Measurements from ENCODE around the gene ZNF148.
"Not testable (repeated sequence)": the region's sequence is repeated elsewhere in the genome, so short reads cannot be mapped to it uniquely, and the experiment has no call there.

ZNF148 gene

GRCh38 chr3:125351152-125351551 lies 24.0 kb downstream of the ZNF148 start:
- no peak overlapping the region for H3K4me3 Mint-ChIP-seq
- H3K4me1 Mint-ChIP-seq: peaks cover 6% of the 10 kb centered on the region
- peaks cover 69% of the 10 kb centered on the region for H3K9me3 Mint-ChIP-seq
- H3K27ac Mint-ChIP-seq: peak overlapping the region; percentile 1
- no peak for DNase-seq
- peaks cover 80% of the 10 kb centered on the region for H3K36me3 Mint-ChIP-seq (ENCODE audit: low read depth)
- H3K27me3 Mint-ChIP-seq (ENCODE audit: low read depth, poor library complexity): peaks cover 3% of the 10 kb centered on the region
- no peak for TF ChIP-seq CTCF (IDR thresholded peaks at IDR 0.05)

GRCh38 chr3:125350597-125350996 lies 24.5 kb downstream of the ZNF148 start:
- Mint-ChIP-seq H3K4me1 (peaks cover under 1% of the 10 kb centered on the region), H3K27me3 (ENCODE audit: low read depth, poor library complexity) (peaks cover 3% of the 10 kb centered on the region), H3K4me3 (no peak overlapping the region), H3K9me3 (peaks cover 74% of the 10 kb centered on the region), H3K27ac (peak overlapping the region; percentile 1), H3K36me3 (ENCODE audit: low read depth) (peaks cover 85% of the 10 kb centered on the region)
- TF ChIP-seq CTCF (IDR thresholded peaks at IDR 0.05): no peak
- no peak for DNase-seq

GRCh38 chr3:125349556-125350165 lies 25.5 kb downstream of the ZNF148 start:
- Mint-ChIP-seq H3K4me3 (no peak overlapping the region), H3K4me1 (no peaks in the 10 kb centered on the region), H3K9me3 (peaks cover 80% of the 10 kb centered on the region), H3K36me3 (ENCODE audit: low read depth) (peaks cover 87% of the 10 kb centered on the region), H3K27ac (no peak overlapping the region), H3K27me3 (ENCODE audit: low read depth, poor library complexity) (peaks cover 3% of the 10 kb centered on the region)
- DNase-seq: no peak
- no peak for TF ChIP-seq CTCF (IDR thresholded peaks at IDR 0.05)

GRCh38 chr3:125349055-125349454 lies 26.1 kb downstream of the ZNF148 start:
- Mint-ChIP-seq H3K27me3 (ENCODE audit: low read depth, poor library complexity) (peaks cover 3% of the 10 kb centered on the region), H3K36me3 (ENCODE audit: low read depth) (peaks cover 89% of the 10 kb centered on the region), H3K9me3 (peaks cover 86% of the 10 kb centered on the region), H3K27ac (no peak overlapping the region), H3K4me1 (no peaks in the 10 kb centered on the region), H3K4me3 (no peak overlapping the region)
- no peak for DNase-seq
- TF ChIP-seq CTCF (IDR thresholded peaks at IDR 0.05): no peak

- peaks cover 91% of the 10 kb centered on the region for H3K36me3 Mint-ChIP-seq (ENCODE audit: low read depth)
These were observed 31.8 kb downstream of the ZNF148 start for GRCh38 chr3:125343367-125343766.

GRCh38 chr3:125340121-125340520 lies 35.0 kb downstream of the ZNF148 start:
- no peak overlapping the region for H3K4me3 Mint-ChIP-seq
- H3K9me3 Mint-ChIP-seq: peaks cover 74% of the 10 kb centered on the region
- peaks cover 87% of the 10 kb centered on the region for H3K36me3 Mint-ChIP-seq (ENCODE audit: low read depth)
- H3K4me1 Mint-ChIP-seq: no peaks in the 10 kb centered on the region
- DNase-seq: no peak
- TF ChIP-seq CTCF (IDR thresholded peaks at IDR 0.05): no peak
- no peaks in the 10 kb centered on the region for H3K27me3 Mint-ChIP-seq (ENCODE audit: low read depth, poor library complexity)
- H3K27ac Mint-ChIP-seq: no peak overlapping the region

More at GRCh38 chr3:125343367-125343766, 31.8 kb downstream of the ZNF148 start:
- H3K4me1 Mint-ChIP-seq; H3K27ac Mint-ChIP-seq; DNase-seq; H3K4me3 Mint-ChIP-seq; H3K27me3 Mint-ChIP-seq (ENCODE audit: low read depth, poor library complexity): not testable (repeated sequence)
- peaks cover 95% of the 10 kb centered on the region for H3K9me3 Mint-ChIP-seq
